PC-3 (cell line): ENCODE data around the gene RIN2. TPM values are rescaled to one million over a fixed set of nuclear protein-coding genes. Genes with fewer than 3 reads are reported as not detected.
"Not testable (repeated sequence)": the region's sequence is repeated elsewhere in the genome, so short reads cannot be mapped to it uniquely, and the experiment has no call there.

Source experiments
- ATAC-seq: fragments of 200-7000 bp; cut with Tn5 transposase; 2 replicates; pipeline ENCODE4 v1.9.1; 2020; ENCODE audit warnings: mild to moderate bottlenecking, moderate library complexity
- BruUV-seq: library from RNA; stranded (reverse); fragments of 400-500 nt; replicated peaks from 2 replicates; lab custom pipeline; 2021; lab: Mats Ljungman, UMichigan
- CTCF ChIA-PET: fragments of 300-600 bp; sonication (Branson Sonifier 250); formaldehyde crosslinking; loops from one replicate; lab custom pipeline; 2022; ENCODE audit warnings: antibody characterized with exemption; lab: Charles Lee
- POLR2A ChIA-PET: fragments of 300-600 bp; sonication (Branson Sonifier 250); formaldehyde crosslinking; loops from one replicate; lab custom pipeline; 2022; ENCODE audit warnings: antibody characterized with exemption; ENCODE audit not compliant: unreplicated experiment; lab: Charles Lee
- DNase-seq: peaks from one replicate; pipeline ENCODE4 v3.0.0-alpha.2; 2015
- H2AFZ ChIP-seq: fragments of 300-600 bp; sonication (generic); 2 replicates; pipeline ENCODE4 v1.6.0; 2016; ENCODE audit warnings: antibody characterized with exemption, low read length
- H3F3A ChIP-seq: fragments of 300-600 bp; sonication (generic); one replicate; pipeline ENCODE4 v1.6.0; 2017; ENCODE audit warnings: antibody characterized with exemption, low read length, control low read depth, mild to moderate bottlenecking; ENCODE audit not compliant: unreplicated experiment
- H3K27ac ChIP-seq: fragments of 300-600 bp; sonication (generic); 2 replicates; pipeline ENCODE4 v1.5.1; 2016; ENCODE audit warnings: mild to moderate bottlenecking, low read length
- H3K27me3 ChIP-seq: fragments of 300-600 bp; sonication (generic); 2 replicates; pipeline ENCODE4 v1.6.1; 2016; ENCODE audit warnings: low read length, mixed read lengths
- H3K36me3 ChIP-seq: fragments of 300-600 bp; sonication (generic); 2 replicates; pipeline ENCODE4 v1.6.1; 2016; ENCODE audit warnings: low read depth, mixed run types, low read length, mixed read lengths
- H3K4me1 ChIP-seq: fragments of 300-600 bp; sonication (generic); 2 replicates; pipeline ENCODE4 v1.5.1; 2016; ENCODE audit warnings: low read length; ENCODE audit not compliant: insufficient read depth
- H3K4me2 ChIP-seq: fragments of 300-600 bp; sonication (generic); 2 replicates; pipeline ENCODE4 v1.6.0; 2016; ENCODE audit warnings: low read length
- H3K4me3 ChIP-seq: fragments of 300-600 bp; sonication (generic); 2 replicates; pipeline ENCODE4 v1.5.1; 2016; ENCODE audit warnings: mild to moderate bottlenecking, low read length, mixed read lengths
- H3K79me2 ChIP-seq: fragments of 300-600 bp; sonication (generic); 2 replicates; pipeline ENCODE4 v1.6.1; 2017; ENCODE audit warnings: low read length, mixed read lengths
- H3K9ac ChIP-seq: fragments of 300-600 bp; sonication (generic); 2 replicates; pipeline ENCODE4 v1.6.0; 2016; ENCODE audit warnings: mild to moderate bottlenecking, low read length
- H3K9me2 ChIP-seq: fragments of 300-600 bp; sonication (generic); replicated peaks from 2 replicates; pipeline ENCODE4 v1.6.1; 2016; ENCODE audit warnings: mixed run types, low read length, mixed read lengths
- H3K9me3 ChIP-seq: fragments of 300-600 bp; sonication (generic); 2 replicates; pipeline ENCODE4 v1.6.1; 2016; ENCODE audit warnings: low read length, mixed read lengths
- H4K20me1 ChIP-seq: fragments of 300-600 bp; sonication (generic); 2 replicates; pipeline ENCODE4 v1.6.1; 2016; ENCODE audit warnings: low read length, mixed read lengths
- EZH2 ChIP-seq: fragments of 300-600 bp; sonication (generic); IDR thresholded peaks from one replicate; pipeline ENCODE4 v1.6.1; 2017; ENCODE audit warnings: antibody characterized with exemption, mild to moderate bottlenecking, low read length; ENCODE audit not compliant: unreplicated experiment
- EZH2phosphoT487 ChIP-seq: fragments of 300-600 bp; sonication (generic); IDR thresholded peaks from 2 replicates; pipeline ENCODE4 v1.6.1; 2018; ENCODE audit warnings: mild to moderate bottlenecking, antibody characterized with exemption, low read length, borderline replicate concordance
- intact Hi-C: fragments of 100-400 bp; cut with micrococcal nuclease; formaldehyde crosslinking; loops from 2 replicates; pipeline ENCODE4 v1.9.0; 2023
- total RNA-seq: library from RNA; depleted of rRNA; stranded (reverse); fragments of >200 nt; gene quantifications from 2 replicates; pipeline ENCODE4 v1.2.3, GENCODE V29; 2014
- TF ChIP-seq, protein P1 (sequence below): fragments of 300-600 bp; sonication (generic); conservative IDR thresholded peaks from 2 replicates; pipeline ENCODE4 v1.5.1; 2017; ENCODE audit warnings: antibody characterized with exemption, low read depth, mild to moderate bottlenecking, low read length

The RIN2 gene
- total RNA-seq, 1 experiment from 2014 or later, result 69.8 TPM

DNA sequence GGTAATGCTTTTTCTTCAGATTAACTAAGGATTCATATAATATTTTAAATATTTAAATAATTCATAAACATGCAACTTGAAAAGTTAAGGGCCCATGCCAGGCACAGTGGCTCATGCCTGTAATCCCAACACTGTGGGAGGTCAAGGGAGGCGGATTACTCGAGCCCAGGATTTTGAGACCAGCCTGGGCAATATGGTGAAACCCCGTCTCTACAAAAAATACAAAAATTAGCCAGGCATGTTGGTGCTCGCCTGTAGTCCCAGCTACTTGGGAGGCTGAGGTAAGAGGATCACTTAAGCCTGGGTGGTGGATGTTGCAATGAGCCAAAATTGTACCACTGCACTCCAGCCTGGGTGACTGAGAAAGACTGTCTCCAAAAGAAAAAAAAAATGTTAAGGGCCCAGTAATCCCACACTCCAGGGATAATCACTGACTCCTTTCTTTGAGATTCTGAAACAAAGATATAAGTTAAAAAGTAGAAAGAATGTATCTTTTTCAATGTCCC is 7.9 kb upstream of the RIN2 start:
- intact Hi-C loops, result no loop called here
- Histone ChIP-seq H3F3A (no peaks in the 10 kb centered on the region), H2AFZ (no peak overlapping the region), H3K36me3 (no peaks in the 10 kb centered on the region), H3K9me3 (no peaks in the 10 kb centered on the region), H3K4me1 (no peaks in the 10 kb centered on the region), H3K4me3 (no peak overlapping the region), H3K27ac (no peak overlapping the region), H3K9ac (no peak overlapping the region), H3K27me3 (no peaks in the 10 kb centered on the region), H3K4me2 (no peak overlapping the region), H3K9me2 (no peaks in the 10 kb centered on the region), H3K79me2 (no peaks in the 10 kb centered on the region), H4K20me1 (no peaks in the 10 kb centered on the region)
- CTCF ChIA-PET, result no interaction called here
- TF ChIP-seq EZH2 (no peak), EZH2phosphoT487 (no peak)
- TF ChIP-seq, protein P1, sequence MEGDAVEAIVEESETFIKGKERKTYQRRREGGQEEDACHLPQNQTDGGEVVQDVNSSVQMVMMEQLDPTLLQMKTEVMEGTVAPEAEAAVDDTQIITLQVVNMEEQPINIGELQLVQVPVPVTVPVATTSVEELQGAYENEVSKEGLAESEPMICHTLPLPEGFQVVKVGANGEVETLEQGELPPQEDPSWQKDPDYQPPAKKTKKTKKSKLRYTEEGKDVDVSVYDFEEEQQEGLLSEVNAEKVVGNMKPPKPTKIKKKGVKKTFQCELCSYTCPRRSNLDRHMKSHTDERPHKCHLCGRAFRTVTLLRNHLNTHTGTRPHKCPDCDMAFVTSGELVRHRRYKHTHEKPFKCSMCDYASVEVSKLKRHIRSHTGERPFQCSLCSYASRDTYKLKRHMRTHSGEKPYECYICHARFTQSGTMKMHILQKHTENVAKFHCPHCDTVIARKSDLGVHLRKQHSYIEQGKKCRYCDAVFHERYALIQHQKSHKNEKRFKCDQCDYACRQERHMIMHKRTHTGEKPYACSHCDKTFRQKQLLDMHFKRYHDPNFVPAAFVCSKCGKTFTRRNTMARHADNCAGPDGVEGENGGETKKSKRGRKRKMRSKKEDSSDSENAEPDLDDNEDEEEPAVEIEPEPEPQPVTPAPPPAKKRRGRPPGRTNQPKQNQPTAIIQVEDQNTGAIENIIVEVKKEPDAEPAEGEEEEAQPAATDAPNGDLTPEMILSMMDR, result no peak
- POLR2A ChIA-PET, result interaction anchor here (0.6 kb wide), 1 partner anchor 1755 kb away, joined by 4 read pairs; no protein-coding TSS in a partner anchor
- ATAC-seq (no peak), DNase-seq (no peak)
- BruUV-seq, result no TSS peak

DNA sequence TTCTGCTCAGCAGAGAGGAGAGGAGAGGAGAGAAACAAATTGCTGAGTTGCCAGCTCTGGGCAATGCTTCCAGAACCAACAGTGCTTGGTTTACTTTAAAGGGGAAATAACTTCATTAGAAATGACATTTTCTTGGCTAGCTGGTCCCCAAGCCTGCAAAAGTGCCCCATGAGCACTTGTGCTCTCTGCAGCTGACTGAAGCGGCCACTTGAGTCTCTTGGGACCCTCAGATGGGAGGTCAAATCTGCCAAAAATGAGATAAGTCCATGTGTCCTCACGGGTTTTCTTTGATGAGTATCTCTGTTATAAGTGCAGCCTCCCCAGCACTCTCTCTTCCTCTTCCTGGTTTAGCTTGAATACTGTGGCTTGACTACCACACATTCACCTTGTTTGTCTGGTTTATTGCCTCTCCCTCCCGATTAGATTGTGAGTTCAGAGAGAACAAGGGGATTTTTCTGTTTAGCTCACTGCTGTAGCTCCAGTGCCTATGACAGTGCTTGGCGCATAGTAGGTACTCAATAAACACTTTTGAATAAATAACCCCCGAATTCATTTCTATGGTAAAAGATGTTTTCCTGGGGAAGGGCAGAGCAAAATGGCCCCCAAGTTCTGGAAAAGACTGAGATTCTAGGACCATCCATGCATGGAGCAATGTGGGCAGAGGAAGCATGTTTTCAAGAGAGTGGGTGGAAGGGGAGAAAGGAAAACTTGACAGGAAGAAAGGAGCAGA is 7.0 kb upstream of the RIN2 start:
- Histone ChIP-seq H3K4me1 (no peaks in the 10 kb centered on the region), H2AFZ (no peak overlapping the region), H4K20me1 (no peaks in the 10 kb centered on the region), H3K9me3 (no peaks in the 10 kb centered on the region), H3K27ac (no peak overlapping the region), H3K36me3 (no peaks in the 10 kb centered on the region), H3K79me2 (no peaks in the 10 kb centered on the region), H3K9ac (no peak overlapping the region), H3K4me3 (no peak overlapping the region), H3K9me2 (no peaks in the 10 kb centered on the region), H3K27me3 (no peaks in the 10 kb centered on the region), H3F3A (no peaks in the 10 kb centered on the region), H3K4me2 (no peak overlapping the region)
- DNase-seq (no peak), ATAC-seq (no peak)
- CTCF ChIA-PET, result no interaction called here
- no peak for TF ChIP-seq EZH2phosphoT487
- no peak for TF ChIP-seq EZH2
- TF ChIP-seq, protein P1, result no peak
- BruUV-seq, result no TSS peak
- intact Hi-C loops, result no loop called here
- POLR2A ChIA-PET, result no interaction called here

DNA sequence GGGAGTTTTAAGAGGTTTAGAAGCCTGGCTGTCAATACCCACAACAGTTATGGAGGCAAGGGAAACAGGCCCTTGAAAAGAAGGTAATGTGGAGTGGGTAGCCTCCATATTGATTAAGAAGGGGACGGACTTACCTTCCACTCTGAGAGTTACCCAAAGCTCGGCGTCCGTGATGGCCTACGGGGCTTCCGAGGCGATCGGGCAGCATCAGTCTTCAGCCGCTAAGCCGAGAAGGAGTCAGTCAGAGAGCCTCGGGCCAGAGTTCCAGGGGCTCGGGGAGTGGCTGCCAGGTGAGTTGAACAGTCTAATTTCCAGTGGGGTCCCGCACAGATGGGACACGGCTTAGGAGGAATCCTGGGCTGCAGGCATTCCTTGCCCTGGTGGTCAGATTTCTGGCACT is 3.9 kb upstream of the RIN2 start:
- H3F3A ChIP-seq, H3K4me2 ChIP-seq, H3K27ac ChIP-seq, H3K9me3 ChIP-seq, H3K9ac ChIP-seq, H3K9me2 ChIP-seq, ATAC-seq, H3K27me3 ChIP-seq, CTCF ChIA-PET, H3K4me3 ChIP-seq, POLR2A ChIA-PET, BruUV-seq, DNase-seq, H4K20me1 ChIP-seq, H2AFZ ChIP-seq, H3K36me3 ChIP-seq, intact Hi-C loops: not testable (repeated sequence)
- H3K79me2 ChIP-seq, result peaks cover 10% of the 10 kb centered on the region
- peaks cover 12% of the 10 kb centered on the region for H3K4me1 ChIP-seq
